Right lobe of liver (tissue), 6 donors: ENCODE data around the gene CAPN13. TPM values are rescaled to one million over a fixed set of nuclear protein-coding genes. Genes with fewer than 3 reads are reported as not detected.
A peak's percentile ranks its signal among the peaks of the same experiment; 100 is the strongest.

Experiments
- ATAC-seq, 4 donors: fragments of 200-7000 bp; cut with Tn5 transposase; one replicate each; pipeline ENCODE4 v1.9.1; 2020; ENCODE audit warnings: mild to moderate bottlenecking in 4 of 4, moderate library complexity in 4 of 4
- DNase-seq, 3 donors: peaks; one replicate each; pipeline ENCODE4 v3.0.0-alpha.2; 2020
- H3K27ac ChIP-seq, 3 donors: fragments of 200-600 bp; one replicate each; pipeline ENCODE4 v1.8.0; 2022
- H3K27me3 ChIP-seq, 2 donors: fragments of 200-600 bp; one replicate each; pipeline ENCODE4 v1.8.0; 2022
- H3K36me3 ChIP-seq, 4 donors: fragments of 200-600 bp; sonication (generic) in 1 of 4; one replicate each; pipeline versions ENCODE4 v1.5.1 to v1.8.0; 2017 to 2022; ENCODE audit warnings: control low read depth in 1 of 4
- H3K4me1 ChIP-seq, 4 donors: fragments of 200-600 bp; sonication (generic) in 1 of 4; one replicate each; pipeline versions ENCODE4 v1.5.1 to v1.8.0; 2017 to 2022; ENCODE audit warnings: control low read depth in 1 of 4
- H3K4me3 ChIP-seq, 3 donors: fragments of 200-600 bp; one replicate each; pipeline ENCODE4 v1.8.0; 2022
- H3K9me3 ChIP-seq, 4 donors: fragments of 200-600 bp; sonication (generic) in 1 of 4; one replicate each; pipeline versions ENCODE4 v1.5.1 to v1.8.0; 2017 to 2022; ENCODE audit warnings: control low read depth in 1 of 4
- CTCF ChIP-seq, 4 donors: fragments of 200-600 bp in 3 of 4; fragments of 450-650 bp in 1 of 4; IDR thresholded peaks; one replicate each; pipeline versions ENCODE4 v1.5.1 to v1.8.0; 2016 to 2022; ENCODE audit warnings: antibody characterized with exemption in 4 of 4, mild to moderate bottlenecking in 2 of 4
- POLR2A ChIP-seq: fragments of 450-650 bp; IDR thresholded peaks from one replicate; pipeline ENCODE4 v1.6.1; 2017; ENCODE audit warnings: antibody characterized with exemption, mild to moderate bottlenecking
- WGBS: methylation state at CpG from one replicate; pipeline ENCODE4 v1.1.6; 2018; ENCODE audit warnings: low coverage, low lambda C conversion rate; ENCODE audit not compliant: insufficient coverage; ENCODE audit errors: missing lambda C conversion rate; 5-methylcytosine and 5-hydroxymethylcytosine counted together
- intact Hi-C, 2 donors: fragments of 100-400 bp; cut with DNase I; formaldehyde crosslinking; loops; one replicate each; pipeline versions ENCODE4 v1.11.2 to v1.14.1; 2022
- total RNA-seq, 6 experiments: library from RNA; depleted of rRNA in 2 of 6; stranded (reverse); fragments of >200 nt in 2 of 6; fragmentation: NEBNext Ultra II Directional in 3 of 6; extraction: Animal tissue kit (Norgen Biotek cat#: 25700) in 3 of 6; gene quantifications; one replicate each; pipeline versions ENCODE4 v1.1.0 to v1.2.4, GENCODE V29; 2016 to 2023
- donor health status: DM: no; HTN: yes; CAD: no.
- donor health status: DM: no; HTN: no; CAD: no.
- donor health status: DM: no; HTN: no; CAD: no.
- donor health status: DM: no; HTN: yes; CAD: no.
- donor health status: DM: no; HTN: yes; CAD: no.

CAPN13 gene
- total RNA-seq, 6 experiments from 2014 or later, result 0.09 to 3.8 (median 1.00) TPM; not detected in 2

GRCh38 chr2:30776831-30777635 is 30.2 kb downstream of the CAPN13 start:
- H3K4me3 ChIP-seq, result no peak overlapping the region
- DNase-seq (peak in 1 of 3 donors; percentile 82), ATAC-seq (peak; percentile 36 to 92 (median 52))
- no peak overlapping the region for H3K27ac ChIP-seq
- no peaks in the 10 kb centered on the region for H3K27me3 ChIP-seq
- intact Hi-C loops, result no loop called here
- H3K36me3 ChIP-seq, result no peaks in the 10 kb centered on the region
- no peaks in the 10 kb centered on the region for H3K9me3 ChIP-seq
- WGBS, result 34% methylated on average over 9 of the region's 9 CpGs
- no peak for TF ChIP-seq POLR2A
- no peak for TF ChIP-seq CTCF (IDR thresholded peaks at IDR 0.05)
- no peaks in the 10 kb centered on the region for H3K4me1 ChIP-seq

- intact Hi-C loops, result no loop called here
- Histone ChIP-seq H3K9me3 (no peaks in the 10 kb centered on the region), H3K27ac (no peak overlapping the region), H3K27me3 (no peaks in the 10 kb centered on the region), H3K4me1 (no peaks in the 10 kb centered on the region), H3K4me3 (no peak overlapping the region), H3K36me3 (no peaks in the 10 kb centered on the region)
- ATAC-seq (no peak), DNase-seq (no peak)
- TF ChIP-seq CTCF (IDR thresholded peaks at IDR 0.05) (no peak), POLR2A (no peak)
- WGBS, result 45% methylated on average over 6 of the region's 7 CpGs
These were observed 31.4 kb downstream of the CAPN13 start for GRCh38 chr2:30775833-30776232.

GRCh38 chr2:30772021-30772705 is 35.1 kb downstream of the CAPN13 start:
- WGBS, result 100% methylated on average over 1 of the region's 3 CpGs
- Histone ChIP-seq H3K27me3 (no peaks in the 10 kb centered on the region), H3K4me3 (no peak overlapping the region), H3K9me3 (no peaks in the 10 kb centered on the region), H3K36me3 (no peaks in the 10 kb centered on the region), H3K27ac (no peak overlapping the region), H3K4me1 (no peaks in the 10 kb centered on the region)
- no peak for DNase-seq
- no peak for TF ChIP-seq CTCF (IDR thresholded peaks at IDR 0.05)
- TF ChIP-seq POLR2A, result no peak
- ATAC-seq, result no peak
- intact Hi-C loops, result no loop called here

GRCh38 chr2:30770816-30771576 is 36.2 kb downstream of the CAPN13 start:
- ATAC-seq, result no peak
- Histone ChIP-seq H3K27ac (no peak overlapping the region), H3K27me3 (no peaks in the 10 kb centered on the region), H3K9me3 (no peaks in the 10 kb centered on the region), H3K4me1 (no peaks in the 10 kb centered on the region), H3K4me3 (no peak overlapping the region), H3K36me3 (no peaks in the 10 kb centered on the region)
- WGBS, result 98% methylated on average over 7 of the region's 11 CpGs
- DNase-seq, result no peak
- intact Hi-C loops, result no loop called here
- TF ChIP-seq CTCF (IDR thresholded peaks at IDR 0.05) (no peak), POLR2A (no peak)
